NCI-H82 treated with DMSO at 0.1 percent for 48 hours (cell line): ENCODE results near the gene COL24A1.
"Not testable (repeated sequence)": the region's sequence is repeated elsewhere in the genome, so short reads cannot be mapped to it uniquely, and the experiment has no call there.

Experiments used
- DNase-seq: peaks from one replicate; lab custom pipeline; 2025; ENCODE audit not compliant: unreplicated experiment; lab: John Stamatoyannopoulos, UW

The COL24A1 gene

DNA sequence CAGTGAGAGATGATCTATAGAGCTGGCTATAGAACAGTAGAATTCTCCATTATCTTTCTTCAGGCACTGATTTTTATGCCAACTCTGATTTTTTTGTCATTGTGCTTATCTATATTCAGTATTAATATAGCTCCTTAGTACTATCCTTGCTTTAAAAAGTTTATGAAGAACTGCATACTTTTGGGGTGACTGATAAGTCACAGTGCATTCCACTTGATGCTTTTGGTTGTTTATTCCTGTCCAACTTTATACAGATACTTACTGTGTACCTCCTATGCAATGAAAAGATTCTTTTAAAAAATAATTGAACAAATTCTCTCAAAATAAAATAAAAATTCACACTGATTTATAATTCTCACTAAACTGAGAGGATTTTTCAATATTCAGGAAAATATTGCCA is 71.6 kb downstream of the COL24A1 start:
- DNase-seq: no peak

- no peak for DNase-seq
Observed at GRCh38 chr1:86082183-86082582, 74.4 kb downstream of the COL24A1 start.

DNA sequence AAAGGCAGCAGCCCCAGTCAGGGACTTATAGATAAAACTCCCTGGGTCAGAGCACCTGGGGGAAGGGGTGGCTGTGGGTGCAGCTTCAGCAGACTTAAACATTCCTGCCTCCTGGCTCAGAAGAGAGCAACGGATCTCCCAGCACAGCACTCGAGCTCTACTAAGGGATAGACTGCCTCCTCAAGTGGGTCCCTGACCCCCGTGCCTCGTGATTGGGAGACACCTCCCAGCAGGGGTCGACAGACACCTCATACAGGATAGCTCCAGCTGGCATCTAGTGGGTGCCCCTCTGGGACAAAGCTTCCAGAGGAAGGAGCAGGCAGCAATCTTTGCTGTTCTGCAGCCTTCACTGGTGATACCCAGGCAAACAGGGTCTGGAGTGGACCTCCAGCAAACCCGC is 84.1 kb downstream of the COL24A1 start:
- not testable (repeated sequence) for DNase-seq

DNA sequence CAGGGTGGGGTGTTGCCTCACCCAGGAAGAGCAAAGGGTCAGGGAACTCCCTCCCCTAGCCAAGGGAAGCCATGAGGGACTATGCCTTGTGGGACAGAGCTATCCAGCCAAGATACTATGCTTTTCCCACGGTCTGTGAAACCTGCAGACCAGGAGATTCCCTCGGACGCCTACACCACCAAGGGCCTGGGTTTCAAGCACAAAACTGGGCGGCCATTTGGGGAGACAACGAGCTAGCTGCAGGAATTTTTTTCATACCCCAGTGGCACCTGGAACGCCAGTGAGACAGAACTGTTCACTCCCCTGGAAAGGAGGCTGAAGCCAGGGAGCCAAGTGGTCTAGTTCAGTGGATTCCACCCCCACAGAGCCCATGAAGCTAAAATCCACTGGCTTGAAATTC is 84.7 kb downstream of the COL24A1 start:
- not testable (repeated sequence) for DNase-seq

DNA sequence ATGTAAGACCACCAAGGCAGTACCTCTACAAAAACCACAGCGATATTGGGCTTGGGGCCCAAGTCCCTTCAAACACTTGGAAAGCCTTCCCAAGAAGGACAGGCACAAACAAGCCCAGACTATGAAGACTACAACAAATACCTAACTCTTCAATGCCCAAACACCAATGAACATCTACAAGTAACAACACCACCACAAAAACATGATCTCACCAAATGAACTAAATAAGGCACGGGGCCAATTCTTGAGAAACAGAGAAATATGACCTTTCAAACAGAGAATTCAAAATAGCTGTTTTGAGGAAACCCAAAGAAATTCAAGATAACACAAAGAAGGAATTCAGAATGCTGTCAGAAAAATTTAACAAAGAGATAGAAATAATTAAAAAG is 86.8 kb downstream of the COL24A1 start:
- no peak for DNase-seq

DNA sequence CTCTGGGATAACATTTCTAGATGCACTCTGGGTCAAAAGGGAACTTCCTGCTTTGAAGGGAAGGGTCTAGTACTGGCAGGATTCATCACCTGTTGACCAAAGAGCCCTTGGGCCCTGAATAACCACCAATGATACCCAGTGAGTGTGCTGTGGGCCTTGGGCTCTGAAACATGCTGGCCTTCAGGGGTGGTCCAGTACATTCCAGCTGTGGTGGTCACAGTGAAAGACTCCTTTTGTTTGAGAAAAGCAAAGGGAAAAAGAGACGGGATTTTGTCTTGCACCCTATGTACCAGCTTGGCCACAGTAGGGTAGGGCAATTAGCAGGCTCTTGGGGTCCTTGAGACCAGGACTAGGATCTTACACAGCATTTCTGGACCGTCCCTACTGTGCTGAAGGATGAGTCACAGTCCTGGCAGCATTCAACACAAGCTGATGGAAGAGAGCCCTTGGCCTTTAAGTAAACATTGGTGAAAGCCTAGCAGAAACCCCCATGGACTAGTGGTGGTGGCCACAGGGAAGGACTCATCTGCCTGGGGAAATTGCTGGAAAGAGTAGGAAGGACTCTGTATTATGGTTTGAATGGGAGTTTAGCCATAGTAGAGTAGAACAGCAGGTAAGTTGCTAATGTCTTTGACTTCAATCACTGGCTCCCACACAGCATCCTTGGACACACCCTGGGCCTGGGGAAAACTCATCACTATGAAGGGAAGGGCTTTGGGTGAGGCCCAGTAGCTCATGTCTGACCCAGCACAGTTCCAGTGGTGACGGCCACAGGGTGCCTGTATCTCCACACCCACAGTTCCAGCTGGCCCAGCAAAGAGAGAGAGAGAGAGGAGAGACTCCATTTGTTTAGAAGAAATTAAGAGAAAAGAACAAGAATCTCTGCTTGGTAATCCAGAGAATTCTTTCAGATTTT is 87.5 kb downstream of the COL24A1 start:
- no peak for DNase-seq

- DNase-seq: no peak
Observed at GRCh38 chr1:86068271-86068721, 88.3 kb downstream of the COL24A1 start.

DNA sequence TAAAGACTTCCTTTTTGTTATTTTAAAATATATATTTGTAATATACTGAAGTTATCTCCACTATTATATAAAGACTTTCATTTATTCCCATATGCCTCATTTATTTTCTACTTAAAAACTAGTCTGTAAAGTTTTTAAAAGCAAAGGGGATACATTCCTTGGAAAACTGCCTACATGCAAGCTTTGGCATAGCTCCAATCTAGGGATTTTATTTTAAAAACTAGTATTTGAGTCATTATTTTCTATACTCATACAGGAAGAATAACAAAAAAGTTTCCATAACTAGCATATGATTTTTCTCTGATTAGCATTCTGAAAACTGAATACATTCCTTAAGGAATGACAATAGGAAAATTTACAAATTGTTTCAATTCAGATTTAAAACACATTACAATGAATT is 88.9 kb downstream of the COL24A1 start:
- no peak for DNase-seq

DNA sequence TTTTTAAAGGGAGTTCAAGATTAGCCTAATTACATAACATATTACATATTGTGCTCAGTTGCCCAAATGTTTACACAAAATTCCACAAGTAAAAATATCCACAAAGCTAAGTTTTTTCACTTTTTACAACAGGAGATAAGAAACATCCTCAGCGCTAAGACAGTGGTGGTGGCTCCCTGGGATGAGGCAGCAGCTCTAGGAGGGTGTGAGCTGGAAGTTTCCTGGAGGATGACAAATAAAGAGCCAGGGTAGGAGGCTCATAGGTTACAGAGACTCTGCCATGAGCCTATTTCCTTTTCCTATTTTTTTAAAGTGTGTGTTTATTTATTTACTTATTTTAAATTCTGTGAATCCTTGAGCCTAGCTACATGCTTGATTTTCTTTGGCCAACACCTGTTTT is 91.7 kb downstream of the COL24A1 start:
- DNase-seq: no peak

GRCh38 chr1:86063721-86064120 is 92.9 kb downstream of the COL24A1 start:
- no peak for DNase-seq

GRCh38 chr1:86062453-86062852 is 94.1 kb downstream of the COL24A1 start:
- no peak for DNase-seq

GRCh38 chr1:86061551-86061990 is 95.0 kb downstream of the COL24A1 start:
- DNase-seq: no peak

DNA sequence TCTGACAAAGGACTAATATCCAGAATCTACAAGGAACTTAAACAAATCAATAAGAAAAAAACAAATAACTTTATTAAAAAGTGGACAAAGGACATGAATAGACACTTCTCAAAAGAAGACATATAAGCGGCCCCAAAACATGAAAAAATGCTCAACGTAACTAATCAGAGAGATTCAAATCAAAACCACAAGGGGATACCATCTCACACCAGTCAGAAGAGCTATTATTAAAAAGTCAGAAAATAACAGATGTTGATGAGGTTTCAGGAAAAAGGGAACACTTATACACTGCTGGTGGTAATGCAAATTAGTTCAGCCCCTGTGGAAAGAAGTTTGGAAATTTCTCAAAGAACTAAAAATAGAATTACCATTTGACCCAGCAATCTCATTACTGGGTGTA is 102.2 kb downstream of the COL24A1 start:
- DNase-seq: no peak

DNA sequence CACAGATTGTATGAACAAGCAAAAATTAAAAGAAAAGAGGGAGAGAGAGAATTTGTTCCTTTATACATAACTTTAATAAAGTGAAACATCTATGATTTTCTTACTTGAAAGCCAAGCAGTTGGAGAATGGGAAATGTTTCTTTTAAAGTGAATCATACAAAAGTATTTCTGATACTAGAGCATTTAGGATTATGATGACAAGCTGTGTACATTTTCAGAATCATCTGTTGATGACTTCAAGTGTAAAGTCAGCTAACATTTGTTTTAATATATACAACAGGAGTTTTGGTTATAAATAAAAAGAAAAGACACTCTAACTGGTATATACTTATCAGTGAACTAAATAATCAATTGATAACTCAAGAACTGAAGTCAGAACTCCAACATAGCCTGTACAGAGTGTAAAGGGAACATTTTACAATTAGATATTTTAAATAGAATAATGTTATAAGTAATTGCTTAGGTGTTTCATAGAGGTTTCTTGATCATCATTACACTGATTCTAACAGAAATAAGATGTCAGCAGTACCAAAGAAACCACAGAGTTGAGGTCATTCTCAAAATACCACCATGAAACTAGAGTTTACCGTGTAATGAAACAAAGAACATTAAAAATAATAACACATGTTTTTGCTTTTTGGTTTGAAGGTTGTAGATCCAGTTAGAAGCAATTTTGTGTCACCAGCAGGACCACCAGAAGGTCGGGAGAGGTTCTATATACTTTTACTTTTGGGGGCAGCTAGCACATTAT is 103.4 kb downstream of the COL24A1 start:
- DNase-seq: no peak

DNA sequence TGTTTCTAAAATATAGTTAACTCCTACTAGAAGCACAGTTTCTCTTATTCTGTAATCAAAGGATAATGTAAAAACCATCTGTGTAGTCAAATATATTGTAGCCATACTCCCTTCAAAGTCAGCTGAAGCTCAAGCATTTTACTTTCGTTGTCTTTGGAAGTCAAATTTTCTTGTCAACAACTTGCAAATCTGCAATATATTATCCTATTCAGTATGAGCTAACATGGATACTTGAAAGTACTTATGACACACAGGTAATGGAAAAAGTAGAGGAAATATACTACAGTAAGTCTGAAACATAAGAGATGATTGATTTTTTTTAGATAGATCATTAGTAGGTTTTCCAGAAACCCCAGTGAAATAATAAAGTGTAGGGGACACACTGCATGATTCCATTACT is 121.5 kb downstream of the COL24A1 start:
- no peak for DNase-seq

GRCh38 chr1:86030180-86030579 is 126.4 kb downstream of the COL24A1 start:
- no peak for DNase-seq

DNA sequence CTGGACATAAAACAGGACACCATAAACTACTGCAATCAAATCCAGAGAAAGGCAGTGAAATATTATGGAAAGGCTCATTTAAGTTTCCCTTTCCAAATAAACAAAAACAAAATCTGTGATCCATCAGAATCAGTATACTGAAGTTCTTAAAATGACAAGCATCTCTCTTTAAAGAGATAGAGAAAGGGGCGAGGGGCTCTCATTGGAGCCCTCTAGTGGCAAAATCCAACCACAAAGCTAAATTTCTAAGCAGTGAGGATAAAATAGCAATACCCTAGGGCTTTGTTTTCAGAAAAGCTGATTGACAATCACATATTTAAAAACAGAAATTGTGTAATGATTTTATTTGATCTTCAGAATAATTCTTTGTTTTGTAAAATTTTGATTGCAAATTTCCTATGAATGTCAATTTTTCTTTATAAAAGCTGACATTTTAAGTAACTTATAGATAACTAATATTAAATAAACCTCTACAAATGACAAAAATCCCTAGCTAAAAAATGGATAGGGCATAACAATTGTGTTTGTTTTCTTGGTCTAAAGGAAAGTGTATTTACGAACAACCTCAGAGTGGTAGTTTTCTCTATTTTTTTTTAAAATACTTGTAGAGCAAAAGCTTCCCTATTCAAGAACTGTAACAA is 138.2 kb downstream of the COL24A1 start:
- peak; percentile 19 for DNase-seq

- no peak for DNase-seq
Observed at GRCh38 chr1:86016076-86016759, 140.4 kb downstream of the COL24A1 start.

- no peak for DNase-seq
Observed at GRCh38 chr1:86015375-86015774, 141.2 kb downstream of the COL24A1 start.

GRCh38 chr1:86000601-86001000 is 156.0 kb downstream of the COL24A1 start:
- DNase-seq: no peak
